GM18870 (cell line): ENCODE results near the gene ZNF217.
"Not testable (repeated sequence)": the region's sequence is repeated elsewhere in the genome, so short reads cannot be mapped to it uniquely, and the experiment has no call there.

Experiments
- ATAC-seq: cut with Tn5 transposase; IDR thresholded peaks from one replicate; pipeline ENCODE4 v1.9.1; 2021; ENCODE audit warnings: moderate library complexity; ENCODE audit not compliant: unreplicated experiment

ZNF217 gene

DNA sequence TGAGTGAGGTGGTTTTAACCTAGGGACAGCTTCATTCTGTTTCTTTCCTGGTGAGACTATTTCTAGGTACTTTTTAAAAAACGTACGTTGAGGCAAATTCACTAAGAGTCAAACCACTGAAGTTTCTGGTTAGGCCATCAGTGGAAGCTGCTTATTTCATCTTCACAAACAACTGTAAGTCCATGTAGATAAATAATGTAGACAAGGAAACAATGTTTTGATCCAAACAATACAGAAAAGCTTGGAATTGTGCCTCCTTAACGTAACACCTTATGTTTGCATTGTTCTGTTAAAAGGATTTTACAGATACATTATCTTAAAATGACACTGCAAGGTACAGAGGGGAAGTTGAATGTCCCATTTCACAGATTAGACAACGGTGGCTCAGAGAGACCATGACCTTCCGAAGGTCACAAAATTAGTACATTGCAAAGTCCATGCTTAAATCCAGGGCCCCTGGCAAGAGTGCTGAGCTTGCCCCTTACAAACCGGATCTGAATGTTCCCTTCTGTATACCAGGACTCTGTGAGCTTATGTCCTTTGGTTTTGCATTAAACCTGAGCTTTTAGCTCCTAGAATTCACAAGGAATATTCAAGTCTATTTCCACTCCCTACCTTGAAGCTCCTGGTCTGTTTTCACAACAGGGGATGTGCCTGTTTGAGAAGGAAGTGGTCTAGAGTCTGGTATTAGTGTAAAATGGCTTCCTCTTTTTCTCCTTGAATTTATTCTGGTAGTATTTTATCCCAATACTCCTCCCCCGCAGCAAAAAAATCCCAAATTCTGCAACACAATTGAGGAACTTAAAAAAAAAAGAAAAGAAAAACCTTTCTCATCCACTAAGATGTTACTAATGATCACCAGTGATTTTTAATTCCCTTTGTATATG, 28.9 kb upstream of the ZNF217 start:
- ATAC-seq = no peak

DNA sequence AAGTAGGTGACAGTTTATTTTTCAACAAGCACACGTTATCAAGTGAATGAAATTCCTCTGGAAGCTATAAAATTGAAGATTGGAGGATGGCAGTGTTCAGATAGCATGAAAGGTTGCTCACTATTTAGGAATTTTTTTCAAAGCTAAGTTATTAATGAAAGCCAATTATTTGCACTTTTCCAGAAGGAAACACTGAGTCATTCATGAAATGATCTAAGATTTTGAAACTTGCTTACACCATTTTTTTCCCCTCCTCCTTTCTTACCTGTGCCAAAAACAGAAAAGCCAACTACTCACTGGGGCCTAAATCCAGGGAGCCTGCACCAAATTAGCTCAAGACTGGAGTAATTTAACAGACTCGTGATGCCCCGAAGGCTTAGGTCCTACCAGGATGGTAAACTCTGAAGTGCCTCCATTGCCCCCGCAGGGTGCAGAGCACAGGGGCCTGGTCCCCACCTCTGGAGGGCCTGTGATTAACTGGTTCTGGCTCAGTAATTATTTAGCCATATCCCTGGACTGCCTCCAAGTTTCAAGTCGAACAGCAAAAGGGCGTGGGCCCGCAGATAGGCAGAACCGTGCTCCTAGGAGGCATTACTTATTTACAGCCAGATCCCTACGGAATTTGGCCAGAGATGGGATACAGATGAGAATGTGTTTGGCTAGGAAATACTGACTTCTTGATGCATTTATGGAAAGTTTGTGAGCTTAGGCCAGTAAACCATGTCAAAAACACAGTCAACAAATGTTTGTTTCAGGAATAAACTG, 28.0 kb upstream of the ZNF217 start:
- no peak for ATAC-seq

DNA sequence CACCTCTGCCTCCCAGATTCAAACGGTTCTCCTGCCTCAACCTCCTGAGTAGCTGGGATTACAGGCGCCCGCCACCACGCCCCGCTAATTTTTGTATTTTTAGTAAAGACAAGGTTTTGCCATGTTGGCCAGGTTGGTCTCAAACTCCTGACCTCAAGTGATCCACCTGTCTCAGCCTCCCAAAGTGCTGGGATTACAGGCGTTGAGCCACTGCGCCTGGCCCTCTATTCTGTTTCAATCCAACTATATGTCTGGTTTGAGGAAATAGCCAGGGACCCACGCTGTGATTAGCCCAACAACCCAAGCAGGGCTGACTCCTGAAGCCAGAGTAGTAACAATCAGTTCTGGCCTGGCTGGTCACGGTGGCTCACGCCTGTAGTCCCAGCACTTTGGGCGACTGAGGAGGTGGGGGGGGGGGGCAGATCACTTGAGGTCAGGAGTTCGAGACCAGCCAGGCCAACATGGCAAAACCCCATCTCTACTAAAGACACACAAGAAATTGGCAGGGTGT, 24.9 kb upstream of the ZNF217 start:
- ATAC-seq = not testable (repeated sequence)

DNA sequence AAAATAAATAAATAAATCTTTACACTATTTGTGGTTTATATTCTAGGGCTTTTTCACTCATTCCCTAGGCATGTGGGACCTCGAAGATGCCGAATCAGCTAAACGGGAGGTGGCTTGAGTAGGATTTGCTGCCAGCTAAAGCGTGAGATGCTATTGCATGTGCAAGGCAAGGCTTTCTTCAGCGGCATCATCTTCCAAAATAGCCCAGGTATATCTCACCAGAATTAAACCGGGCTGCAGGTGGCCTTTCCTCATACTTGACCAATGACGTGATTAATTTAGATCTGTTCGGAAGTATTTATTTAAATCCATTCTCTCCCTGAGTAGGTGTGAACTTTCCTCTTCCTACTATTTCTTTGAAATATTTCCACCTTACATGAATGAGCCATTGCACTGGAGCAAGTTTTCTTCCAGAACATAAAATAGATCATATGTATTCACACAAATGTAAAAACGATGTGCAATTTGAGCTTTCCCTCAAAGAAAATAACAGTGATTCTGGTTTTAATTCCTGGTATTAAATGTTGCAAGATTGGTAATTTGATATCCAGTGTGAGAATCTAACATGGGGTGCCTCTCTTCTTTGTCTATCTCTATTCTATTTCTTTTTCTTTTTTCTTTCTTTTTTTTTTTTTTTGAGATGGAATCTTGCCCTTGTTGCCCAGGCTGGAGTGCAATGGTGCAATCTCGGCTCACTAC, 24.3 kb upstream of the ZNF217 start:
- no peak for ATAC-seq

DNA sequence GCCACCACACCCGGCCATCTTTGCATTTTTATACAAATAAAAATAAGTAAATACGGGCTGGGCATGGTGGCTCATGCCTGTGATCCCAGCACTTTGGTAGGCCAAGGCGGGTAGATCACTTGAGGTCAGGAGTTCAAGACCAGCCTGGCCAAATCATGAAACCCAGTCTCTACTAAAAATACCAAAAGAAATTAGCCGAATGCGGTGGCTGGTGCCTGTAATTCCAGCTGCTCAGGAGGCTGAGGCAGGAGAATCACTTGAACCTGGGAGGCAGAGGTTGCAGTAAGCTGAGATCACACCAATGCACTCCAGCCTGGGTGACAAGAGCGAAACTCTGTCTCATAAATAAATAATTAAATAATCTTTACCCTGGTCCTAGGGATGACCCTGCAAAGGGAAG, 22.9 kb upstream of the ZNF217 start:
- not testable (repeated sequence) for ATAC-seq

DNA sequence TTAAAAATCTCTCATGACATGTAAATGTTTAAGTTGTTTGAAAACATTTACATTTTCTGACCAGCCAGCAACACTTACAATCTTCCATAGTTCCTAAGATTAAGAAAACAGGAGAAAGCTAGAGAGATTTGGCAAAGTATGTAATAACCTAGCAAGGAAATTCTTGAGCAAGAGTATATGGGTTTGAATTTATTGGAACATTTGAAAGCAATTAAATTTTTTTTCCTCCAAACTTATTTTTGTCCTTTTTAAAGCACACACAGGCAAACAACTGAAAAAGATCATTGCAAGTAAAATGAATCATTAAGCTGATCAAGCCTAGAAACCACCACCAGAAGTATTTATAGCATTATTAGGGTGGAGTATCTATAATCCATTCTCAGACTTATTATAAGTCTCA, 20.1 kb upstream of the ZNF217 start:
- no peak for ATAC-seq

DNA sequence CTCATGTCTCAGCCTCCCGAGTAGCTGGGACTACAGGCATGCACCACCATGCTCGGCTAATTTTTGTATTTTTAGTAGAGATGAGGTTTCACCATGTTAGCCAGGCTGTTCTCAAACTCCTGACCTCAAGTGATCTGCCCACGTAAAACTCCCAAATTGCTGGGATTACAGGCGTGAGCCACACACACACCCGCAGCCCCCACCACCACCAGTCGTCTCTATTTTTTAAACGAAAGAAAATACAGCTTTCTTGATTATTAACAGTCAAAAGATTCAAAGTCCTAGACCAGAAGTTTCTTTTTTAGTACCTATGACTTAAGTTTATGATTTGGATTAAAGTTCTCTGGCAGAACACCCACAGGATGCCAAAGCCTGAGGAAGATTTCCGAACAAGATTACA, 18.6 kb upstream of the ZNF217 start:
- ATAC-seq = not testable (repeated sequence)

DNA sequence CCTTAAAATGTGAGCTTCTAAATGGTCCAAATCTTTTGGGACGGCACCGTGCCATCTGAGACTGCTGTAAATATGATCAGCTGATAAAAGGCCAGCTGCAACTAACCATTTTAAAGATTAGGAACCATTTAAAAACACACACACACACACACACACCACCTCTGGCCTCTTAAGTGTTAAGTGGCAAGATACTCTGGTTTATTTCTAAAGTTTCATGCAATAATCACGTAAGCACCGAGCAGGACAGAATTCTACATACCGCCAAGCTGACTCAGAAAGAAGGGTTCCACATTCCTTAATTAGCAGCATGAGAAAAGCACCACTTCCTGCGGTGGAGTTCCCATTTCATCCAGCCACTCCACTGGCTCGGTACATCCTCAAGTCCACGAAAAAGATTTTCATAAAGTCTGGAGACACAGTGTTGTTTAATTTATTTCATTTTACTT, 17.8 kb upstream of the ZNF217 start:
- ATAC-seq = peak; percentile 37

DNA sequence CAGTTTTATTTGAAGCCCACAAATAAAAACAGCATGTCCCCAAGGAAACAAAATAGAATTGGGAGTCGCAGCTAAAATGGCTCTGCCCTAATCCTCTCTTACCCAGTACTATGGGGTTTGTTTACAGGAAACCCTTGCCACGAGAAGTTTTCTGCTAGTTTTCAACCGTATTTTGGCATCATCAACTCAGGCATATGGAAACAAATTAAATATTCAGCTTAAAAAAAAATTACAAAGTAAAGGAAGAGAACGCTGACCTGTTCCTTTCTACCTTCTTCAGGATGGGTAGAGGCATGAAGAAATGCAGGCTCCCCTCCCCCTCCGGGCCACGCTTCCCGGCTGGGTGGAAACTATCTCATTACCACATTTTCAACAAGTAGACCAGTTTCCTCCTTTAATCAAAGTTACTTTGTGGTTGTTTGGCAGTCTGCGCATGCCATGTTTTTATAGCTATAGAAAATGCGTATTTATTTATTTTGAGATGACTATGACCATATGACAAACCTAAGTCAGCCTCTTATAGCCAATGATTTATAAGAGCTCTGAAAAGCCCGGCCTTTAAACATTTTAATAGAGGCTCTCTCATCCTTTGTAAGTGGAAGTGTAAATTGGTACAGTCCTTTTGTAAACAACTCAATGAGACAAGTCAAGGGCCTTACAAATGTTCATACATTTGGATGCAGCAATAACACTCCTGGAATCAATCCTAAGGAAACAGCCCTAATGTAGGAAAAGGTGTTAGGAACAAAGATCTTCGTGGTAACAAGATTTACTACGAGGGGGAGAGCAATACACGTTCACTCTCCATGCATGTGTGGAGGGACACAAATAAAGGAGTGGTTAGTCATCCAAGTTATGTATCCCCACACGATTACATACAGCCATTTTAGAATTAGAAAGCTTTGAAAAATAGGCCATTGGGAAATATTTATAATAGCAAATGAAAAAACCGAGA, 16.1 kb upstream of the ZNF217 start:
- ATAC-seq = peak; percentile 39

DNA sequence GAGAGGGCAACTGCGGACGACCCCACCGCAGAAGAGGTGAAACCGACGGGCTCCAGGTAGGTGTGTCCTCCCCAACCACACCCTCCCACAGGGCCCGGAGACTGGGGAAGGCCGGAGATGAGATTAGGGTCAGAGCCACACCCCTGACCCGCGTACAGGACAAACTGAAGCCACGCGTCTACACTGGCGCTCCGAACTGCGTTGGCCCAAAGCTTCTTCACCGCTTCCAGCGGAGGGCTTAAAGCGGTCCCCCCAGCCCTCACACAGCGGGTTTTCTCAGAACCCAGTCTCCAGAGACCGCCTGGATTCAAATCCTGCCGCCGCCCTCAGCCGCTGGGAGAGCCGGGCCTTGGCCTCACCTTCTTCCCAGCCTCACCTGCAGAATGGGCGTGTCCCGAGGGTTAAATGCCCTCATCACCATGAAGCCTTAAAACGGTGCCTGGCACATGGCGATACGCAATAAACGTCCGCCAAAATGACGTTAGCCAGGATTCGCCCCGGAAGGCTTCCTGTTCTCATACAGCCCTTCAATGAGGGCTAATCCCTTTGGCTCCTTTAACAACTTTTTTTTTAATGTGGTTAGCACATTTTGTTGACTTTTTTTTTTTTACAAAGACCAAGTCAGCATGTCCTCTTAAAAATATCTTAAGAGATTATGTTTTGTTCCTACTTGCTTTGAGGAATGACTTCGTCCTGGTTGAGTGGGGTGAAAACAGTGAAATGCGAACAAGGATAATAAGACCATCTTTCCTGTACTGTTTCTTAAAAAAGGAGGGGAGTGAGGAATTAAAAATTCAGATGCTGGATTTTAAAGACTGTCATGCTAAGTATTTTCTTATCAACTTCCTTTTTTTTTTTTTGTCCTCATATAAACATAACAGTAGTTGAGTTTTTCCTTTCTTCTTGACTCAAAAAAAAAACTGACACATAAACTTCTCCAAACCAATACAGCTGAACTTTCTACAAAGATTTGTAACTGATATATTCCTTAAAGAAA, 15.1 kb upstream of the ZNF217 start:
- ATAC-seq = no peak

DNA sequence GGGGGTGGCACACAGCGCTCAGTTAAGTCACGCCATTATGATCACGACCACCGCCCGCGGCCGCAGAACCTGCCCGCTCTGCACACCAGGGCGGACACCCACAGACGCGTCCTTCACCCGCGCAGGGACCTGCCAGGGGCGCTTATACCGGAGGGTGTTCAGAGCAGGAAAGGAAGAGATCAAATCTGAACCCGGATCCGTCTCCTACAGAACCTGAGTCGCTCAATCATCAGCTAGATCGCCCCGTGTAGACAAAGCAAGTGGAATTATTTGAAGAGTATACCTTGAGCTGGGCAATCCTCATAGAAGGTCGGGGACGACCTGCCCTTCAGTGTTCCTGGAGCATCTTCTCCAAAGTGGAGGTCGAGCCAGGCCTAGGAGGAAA, 14.4 kb upstream of the ZNF217 start:
- no peak for ATAC-seq

DNA sequence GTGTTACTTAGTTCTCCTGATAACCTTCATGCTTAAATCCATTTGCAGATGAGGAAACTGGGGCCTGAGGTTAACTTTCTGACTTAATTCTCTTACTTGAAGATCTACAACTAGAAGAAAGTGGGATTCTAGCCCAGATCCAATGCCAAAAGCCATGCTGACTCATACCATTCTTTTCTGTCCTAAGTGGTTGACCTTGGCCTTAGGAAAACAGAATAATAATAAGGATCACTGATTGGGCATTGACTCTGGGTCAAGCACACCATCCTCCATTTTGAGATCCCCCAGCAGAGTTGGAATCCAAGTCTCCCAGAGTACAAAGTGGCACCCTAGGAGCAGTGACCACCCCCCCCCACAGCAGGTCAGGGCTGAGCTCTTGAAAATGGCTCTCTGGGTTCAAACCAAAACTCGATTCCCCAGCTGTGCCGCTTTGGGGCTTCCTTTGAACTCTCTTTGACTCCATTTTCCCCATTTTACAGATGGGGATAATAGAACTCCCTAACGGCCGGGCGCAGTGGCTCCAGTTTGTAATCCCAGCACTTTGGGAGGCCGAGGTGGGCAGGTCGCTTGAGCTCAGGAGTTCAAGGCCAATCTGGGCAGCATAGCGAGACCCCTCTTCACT, 12.8 kb upstream of the ZNF217 start:
- ATAC-seq = no peak

DNA sequence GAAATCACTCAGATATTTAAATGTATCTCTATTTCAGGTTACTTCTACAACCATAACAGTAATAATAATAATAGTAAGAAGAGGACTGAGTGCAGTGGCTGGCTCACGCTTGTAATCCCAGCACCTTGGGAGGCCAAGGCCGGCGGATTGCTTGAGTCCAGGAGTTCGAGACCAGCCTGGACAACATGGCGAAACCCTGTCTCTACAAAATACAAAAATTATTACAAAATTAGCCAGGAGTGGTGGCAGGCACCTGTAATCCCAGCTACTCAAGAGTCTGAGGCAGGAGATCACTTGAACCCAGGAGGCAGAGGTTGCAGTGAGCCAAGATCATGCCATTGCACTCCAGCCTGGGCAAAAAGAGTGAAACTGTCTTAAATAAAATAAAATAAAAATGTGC, 11.8 kb upstream of the ZNF217 start:
- ATAC-seq = not testable (repeated sequence)

DNA sequence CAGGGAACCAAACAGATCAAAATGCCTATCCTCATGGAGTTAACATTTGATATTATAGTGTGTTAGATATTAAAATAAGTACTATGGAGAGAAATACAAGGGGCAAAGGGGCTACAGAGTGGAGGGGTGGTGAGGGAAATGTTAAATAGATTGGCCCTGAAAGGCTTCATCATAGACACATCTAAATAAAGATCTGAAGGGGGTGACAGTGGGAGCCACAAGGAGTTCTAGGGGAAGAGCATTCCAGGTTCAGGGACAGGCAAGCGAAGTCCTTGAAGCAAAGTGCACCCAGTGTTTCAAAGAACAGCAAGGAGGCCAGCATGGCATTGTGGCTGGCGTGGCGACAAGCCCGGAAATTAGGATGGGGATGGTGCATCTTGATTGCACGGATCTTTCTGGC, 11.2 kb upstream of the ZNF217 start:
- not testable (repeated sequence) for ATAC-seq

DNA sequence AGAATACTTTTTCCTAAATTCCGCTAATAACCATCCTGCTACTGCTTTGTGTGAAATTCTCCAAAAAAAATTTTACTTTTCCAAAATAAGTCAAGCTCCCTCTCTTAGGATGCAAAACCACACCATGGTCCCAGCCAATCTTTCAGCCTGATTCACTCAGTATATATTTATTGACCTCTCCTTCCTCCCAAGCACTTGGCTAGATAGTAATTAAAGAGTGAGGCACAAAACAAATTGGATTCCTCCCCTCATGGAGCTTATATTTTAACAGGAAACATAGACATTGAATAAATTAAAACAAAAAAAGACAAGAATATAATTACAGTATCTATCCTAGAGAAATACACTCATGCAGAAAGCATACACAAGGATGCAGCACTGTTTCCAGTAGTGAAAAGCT, 9.0 kb upstream of the ZNF217 start:
- ATAC-seq = no peak

DNA sequence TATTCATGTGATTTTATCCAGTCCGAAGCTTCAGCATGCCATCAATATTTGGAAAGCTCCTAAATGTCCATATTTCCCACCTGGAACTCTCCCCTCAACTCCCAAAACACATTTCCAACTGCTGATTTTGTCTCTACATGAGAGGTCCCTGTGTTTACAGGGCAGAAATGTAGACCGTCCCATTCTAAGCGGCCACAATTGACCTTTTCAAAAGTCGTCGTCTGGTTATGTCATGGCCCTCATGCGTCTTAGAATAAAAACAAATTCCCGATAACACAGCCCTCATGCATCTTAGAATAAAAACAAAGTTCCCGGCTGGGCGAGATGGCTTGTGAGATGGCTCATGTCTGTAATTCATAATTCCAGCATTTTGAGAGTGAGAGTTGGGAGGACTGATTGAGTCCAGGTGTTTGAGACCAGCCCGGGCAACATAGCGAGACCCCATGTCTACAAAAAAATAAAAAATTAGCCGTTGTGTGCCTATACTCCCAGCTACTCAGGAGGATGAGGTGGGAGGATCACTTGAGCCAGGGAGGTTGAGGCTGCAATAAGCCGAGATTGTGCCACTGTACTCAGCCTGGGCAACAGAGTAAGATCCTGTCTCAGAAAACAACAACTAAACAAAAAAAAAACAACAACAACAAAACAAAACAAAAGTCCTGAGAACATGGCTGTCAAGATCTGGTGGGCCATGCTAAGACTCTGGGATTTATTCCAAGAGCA, 6.4 kb upstream of the ZNF217 start:
- ATAC-seq = no peak

DNA sequence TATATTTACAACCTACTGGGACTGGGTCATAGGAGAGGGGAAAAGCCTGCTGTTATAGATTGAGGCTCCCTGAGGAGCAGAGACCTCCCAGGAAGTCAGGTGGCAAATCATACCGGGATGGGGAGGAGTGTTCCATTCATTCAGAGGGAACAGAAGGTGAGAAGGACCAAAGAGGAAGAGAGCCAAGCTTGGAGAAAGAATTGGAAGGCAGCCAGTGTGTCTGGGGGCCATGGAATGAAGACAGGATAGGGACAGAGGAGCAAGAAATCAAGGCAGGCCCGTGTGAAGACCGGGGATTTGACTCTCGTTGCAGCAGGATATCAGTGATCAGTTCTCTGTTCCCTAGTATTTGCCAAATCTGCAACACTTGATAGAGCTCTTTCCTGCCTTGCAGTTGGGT, 5.7 kb upstream of the ZNF217 start:
- ATAC-seq = no peak

DNA sequence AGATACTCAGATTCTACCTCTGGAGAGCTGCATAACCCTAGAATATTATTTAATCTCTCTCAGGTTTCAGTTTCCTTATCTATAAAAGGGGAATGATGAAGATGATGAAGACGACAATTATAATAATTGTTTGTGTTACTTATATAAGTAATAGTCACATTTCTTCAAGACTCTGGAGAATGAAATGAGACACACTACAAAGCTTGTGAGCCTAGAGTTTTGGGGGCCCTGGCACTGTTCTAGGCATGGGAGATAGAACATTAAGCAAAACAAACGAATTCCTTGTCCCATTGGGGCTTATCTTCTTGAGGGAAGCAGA, 5.4 kb upstream of the ZNF217 start:
- no peak for ATAC-seq
